HG02678 (cell line): ENCODE data around the gene DRD5.
"Not testable (repeated sequence)": the region's sequence is repeated elsewhere in the genome, so short reads cannot be mapped to it uniquely, and the experiment has no call there.

Experiments
- ATAC-seq: cut with Tn5 transposase; IDR thresholded peaks from one replicate; pipeline ENCODE4 v1.9.1; 2021; ENCODE audit warnings: mild to moderate bottlenecking, moderate library complexity; ENCODE audit not compliant: unreplicated experiment

DRD5 gene

DNA sequence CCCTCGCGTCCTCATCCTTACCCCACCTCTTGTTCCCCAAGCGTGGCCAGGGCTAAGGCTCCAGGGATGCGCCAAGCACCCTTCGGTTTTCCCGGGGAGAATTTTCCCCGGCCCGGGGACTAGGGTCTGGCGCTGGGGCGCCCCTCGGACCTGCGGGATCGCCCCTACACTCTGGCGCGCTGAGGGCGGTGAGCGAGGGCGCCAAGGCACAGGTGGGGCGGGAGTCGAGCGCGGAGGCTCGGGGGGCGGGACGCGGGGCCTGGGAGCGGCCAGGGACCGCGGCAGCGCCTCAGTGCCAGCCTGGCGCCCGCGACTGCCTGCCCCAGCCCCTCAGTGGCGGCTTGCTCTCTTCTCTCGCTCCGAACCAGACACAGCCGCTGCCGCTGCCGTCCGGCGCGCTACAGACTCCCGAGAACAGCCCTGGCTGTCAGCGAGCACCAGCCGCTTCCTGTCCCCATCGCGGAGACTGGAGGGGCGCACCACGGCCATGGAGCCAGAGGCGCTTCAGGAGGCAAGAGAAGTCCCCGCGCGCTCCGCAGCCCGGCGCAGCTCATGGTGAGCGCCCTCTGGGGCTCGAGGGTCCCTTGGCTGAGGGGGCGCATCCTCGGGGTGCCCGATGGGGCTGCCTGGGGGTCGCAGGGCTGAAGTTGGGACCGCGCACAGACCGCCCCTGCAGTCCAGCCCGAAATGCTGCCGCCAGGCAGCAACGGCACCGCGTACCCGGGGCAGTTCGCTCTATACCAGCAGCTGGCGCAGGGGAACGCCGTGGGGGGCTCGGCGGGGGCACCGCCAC lies at the start of gene DRD5:
Gene DRD5, plus strand, starts transcription at position 292 of the 793 bp plus-strand sequence. Its CDS starts 396 bp downstream, at position 688.
- ATAC-seq: no peak

DNA sequence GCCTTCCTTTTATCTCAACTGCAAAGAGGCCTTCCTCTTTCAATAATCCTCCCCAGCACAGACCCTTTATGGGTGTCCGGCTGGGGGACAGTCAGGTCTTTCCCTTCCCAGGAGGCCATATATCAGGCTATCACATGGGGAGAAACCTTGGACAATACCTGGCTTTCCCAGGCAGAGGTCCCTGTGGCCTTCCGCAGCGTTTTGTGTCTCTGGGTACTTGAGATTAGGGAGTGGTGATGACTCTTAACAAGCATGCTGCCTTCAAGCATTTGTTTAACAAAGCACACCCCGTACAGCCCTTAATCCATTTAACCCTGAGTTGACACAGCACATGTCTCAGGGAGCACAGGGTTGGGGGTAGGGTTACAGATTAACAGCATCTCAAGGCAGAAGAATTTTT lies 49.2 kb upstream of the DRD5 start:
- not testable (repeated sequence) for ATAC-seq

DNA sequence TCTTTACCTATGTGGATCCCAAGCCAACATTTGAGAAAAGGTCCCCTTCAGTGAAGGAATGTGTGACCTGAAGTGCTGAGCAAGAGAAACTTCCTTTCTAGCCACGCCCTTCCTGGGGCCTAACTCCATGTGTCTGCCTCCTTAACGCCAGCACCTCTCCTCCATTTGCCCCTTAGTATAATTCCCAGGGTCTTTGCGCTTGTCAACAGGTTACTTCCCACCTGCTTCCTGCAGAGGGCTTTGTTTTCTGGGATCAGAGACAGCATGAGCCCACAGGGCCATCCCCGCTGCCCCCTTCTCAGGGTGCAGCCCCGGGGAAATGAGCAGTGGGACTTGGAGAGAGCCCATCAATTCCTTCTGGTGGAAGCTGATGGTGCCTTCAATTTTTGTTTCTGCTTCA lies 45.9 kb upstream of the DRD5 start:
- ATAC-seq: no peak

DNA sequence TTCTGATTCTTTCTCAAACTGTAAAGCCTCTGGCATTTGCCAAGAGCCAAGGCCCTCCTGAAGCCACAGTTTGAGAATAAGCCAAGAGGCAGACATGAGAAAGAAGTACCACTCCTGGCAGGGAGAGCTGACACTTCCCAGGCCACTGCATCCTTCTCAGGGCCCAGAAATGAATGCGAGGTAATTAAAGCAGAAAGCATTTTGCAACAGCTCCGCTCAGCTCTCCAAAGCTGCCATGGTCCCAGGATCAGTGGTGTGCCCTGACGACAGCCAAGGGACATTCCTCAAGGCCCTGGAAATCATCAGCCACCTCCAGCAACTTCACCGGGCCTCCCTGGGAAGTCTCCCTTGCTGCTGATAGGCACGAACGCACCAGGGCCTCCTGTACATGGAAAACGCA lies 44.2 kb upstream of the DRD5 start:
- not testable (repeated sequence) for ATAC-seq

DNA sequence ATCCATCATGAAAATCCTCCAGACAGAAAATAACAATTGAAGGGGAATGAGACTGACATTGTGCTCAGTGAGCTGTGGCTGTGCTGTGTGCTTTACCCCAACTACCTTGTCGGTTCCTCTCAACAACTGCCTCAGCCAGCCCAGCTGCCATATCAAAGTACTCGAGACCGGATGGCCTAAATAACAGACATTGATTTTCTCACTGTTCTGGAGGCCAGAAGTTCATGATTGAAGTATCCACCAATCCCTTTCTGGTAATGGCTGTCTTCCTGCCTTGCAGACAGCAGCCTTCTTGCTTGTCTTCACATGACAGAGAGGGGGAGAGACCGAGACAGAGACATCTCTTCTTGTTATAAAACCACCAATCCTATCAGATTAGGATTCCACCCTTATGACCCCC lies 37.6 kb upstream of the DRD5 start:
- ATAC-seq: not testable (repeated sequence)

DNA sequence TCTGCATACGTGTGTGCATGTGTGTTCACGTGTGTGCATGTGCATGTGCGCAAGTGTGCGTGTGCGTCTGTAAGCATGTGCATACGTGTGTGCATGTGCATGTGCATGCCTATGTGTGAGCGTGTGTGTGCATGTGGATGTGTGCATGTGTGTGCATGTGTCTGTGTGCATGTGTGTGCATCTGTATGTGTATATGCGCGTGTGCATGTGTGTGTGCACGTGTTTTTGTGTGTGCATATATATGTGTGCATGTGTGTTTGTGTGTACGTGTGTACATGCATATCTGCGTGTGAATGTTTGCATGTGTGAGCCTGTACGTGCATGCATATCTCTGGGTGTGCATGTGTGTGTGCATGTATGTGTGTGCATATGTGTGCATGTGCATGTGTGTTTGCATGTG lies 35.7 kb upstream of the DRD5 start:
- ATAC-seq: no peak

DNA sequence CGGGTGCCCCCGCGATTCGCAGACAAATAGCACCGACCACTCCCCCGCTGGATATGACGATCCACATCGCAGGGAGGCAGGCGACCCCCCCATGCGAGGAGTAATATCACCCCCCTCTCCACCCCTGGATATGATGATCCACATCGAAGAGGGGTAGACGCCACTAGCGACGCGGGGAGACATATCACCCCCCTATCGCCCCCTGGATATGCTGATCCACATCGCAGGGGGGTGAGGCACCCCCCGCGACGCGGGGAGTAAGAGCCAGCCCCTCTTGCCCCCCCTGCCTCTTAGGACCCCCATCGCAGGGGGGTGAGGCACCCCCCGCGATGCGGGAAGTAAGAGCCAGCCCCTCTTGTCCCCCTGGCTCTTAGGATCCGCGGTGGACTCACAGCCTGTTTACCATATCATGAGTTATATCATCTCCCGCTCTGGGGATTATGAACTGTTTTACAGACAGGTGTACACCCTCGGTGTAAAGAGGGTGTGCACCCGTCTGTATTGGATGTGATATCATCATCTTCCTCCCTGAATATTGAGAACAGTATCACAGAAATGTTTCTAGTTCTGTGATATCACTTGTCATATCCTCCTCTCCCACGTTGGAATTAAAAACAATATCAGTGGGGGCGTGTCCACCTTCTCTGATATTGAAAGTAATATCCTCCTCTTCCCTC lies 22.7 kb upstream of the DRD5 start:
- no peak for ATAC-seq

DNA sequence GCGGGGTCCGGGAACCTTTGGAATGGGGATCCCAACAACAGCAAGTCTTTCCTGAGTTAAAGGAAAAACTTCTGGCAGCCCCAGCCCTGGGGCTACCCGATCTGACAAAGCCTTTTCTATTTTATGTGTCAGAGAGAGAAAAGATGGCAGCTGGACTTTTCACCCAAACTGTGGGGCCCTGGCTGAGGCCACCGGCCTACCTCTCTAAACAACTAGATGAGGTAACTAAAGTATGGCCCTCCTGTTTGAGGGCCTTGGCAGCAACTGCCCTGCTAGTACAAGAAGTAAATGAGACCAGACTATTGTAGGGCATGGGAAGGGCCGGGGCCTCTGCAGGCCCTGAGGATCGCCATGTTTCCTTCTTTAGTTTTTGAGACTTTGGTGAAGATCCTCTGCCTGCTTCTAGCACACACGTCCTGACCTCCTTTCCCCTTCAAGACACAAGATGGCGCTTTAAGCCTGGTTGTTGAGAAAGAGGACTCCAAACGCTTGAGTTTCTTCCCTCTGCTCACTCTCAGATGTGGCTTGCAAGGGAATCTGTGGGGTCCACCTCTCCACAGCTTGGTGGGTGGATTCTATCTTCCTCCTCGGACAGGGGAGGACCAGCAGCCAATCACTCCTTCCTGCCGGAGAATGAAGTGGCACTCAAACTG lies 18.5 kb upstream of the DRD5 start:
- no peak for ATAC-seq

DNA sequence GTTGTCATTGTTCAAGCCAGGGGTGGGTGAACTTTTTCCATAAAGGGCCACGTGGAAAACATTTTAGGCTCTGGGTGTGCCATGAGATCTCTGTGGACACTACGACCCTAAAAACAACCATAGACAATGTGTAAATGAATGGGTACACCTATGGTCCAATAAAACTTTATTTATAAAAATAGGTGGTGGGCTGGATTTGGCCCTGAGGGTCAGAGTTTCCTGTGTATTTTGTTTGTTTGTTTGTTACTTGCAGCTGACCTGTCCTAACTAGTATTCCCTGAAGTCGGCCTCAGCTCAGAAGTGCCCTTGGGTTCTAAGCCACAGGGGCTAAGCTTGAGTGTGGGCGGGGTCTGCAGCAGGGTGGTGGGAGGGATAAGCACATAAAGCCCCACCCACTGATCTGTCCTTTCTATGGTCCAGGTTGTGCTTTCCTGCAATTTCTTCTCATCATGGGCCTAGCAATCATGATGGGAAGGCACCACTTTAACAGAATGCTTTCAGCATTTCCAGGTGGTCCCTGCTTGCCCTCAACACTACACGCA lies 17.2 kb upstream of the DRD5 start:
- no peak for ATAC-seq

DNA sequence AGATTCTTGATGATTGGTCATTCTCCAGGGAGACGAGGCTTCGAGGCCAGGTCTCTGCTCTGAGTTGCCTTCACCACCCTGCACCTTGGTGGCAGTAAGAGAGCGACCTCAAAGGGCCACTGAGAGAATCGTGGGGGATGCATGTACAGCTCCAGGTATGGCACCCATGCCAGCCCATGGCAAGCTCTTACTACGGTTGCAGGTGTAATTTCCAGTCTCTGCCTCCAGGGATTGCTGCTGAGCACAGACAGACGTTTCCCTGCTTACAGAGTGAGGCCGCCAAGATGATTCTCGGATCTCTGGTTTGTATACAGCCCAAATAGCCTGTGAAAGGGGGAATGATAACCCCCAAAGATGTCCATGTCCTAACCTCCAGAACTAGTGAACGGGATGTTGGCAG lies 16.3 kb upstream of the DRD5 start:
- ATAC-seq: no peak

DNA sequence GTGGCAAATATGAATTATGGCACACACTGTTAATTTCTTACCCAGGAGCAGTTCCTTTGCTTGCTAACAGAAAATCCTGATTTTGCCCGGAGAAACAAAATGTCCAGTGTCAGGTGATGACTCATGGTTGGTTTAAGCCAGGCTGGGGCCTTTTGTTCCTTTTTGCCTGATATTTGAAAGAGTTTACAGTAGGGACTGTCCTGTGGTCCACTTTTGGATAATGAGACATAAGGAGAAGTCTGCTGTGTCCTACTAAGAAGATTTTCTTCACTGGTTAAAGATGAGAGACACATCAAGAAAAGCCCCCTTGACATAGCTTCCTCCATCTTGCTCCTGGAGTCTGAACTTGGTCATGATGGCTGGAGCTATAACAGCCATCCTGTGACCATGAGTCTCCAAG lies 12.1 kb upstream of the DRD5 start:
- ATAC-seq: no peak

DNA sequence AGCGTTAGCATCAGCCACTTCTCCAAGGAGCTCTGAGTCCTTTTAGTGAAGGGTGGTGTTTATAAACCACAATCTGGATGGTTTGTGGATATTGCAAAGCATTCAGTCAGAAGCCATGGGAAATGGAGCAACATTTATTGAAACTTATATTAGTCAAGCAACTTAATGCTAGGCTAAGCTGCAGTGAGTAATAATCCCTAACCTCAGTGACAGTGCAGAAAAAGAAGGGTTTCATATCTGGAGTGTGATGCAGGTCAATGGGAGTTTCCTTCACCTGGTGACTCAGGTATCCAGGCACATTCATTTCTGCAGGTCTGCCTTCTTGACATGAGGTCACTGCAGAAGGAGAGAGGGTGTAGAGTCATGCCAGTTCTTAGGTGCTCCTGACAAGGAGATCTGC lies 10.4 kb upstream of the DRD5 start:
- ATAC-seq: no peak

DNA sequence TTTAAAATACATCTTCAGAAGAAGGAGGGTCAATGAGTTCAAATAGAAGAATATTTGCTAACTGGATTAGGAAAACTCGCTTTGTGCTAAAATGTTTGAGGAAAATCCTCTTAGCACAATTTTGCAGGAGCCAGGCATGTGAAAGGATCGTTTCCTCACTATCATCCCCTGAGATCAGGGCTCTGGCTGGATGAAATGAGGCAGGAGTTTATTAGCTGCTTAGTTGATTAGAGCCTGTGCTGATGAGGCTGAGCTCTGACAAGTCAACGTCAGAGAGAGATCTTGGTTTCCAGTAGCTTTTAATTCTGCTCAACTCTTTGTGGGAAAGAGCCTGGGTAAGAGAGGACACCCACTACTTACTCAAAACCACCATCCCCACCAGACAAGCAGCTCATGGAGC lies 8.0 kb upstream of the DRD5 start:
- ATAC-seq: no peak

DNA sequence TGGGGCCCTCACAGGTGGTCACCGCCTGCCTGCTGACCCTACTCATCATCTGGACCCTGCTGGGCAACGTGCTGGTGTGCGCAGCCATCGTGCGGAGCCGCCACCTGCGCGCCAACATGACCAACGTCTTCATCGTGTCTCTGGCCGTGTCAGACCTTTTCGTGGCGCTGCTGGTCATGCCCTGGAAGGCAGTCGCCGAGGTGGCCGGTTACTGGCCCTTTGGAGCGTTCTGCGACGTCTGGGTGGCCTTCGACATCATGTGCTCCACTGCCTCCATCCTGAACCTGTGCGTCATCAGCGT lies 652 bp downstream of the DRD5 start:
- ATAC-seq: no peak

DNA sequence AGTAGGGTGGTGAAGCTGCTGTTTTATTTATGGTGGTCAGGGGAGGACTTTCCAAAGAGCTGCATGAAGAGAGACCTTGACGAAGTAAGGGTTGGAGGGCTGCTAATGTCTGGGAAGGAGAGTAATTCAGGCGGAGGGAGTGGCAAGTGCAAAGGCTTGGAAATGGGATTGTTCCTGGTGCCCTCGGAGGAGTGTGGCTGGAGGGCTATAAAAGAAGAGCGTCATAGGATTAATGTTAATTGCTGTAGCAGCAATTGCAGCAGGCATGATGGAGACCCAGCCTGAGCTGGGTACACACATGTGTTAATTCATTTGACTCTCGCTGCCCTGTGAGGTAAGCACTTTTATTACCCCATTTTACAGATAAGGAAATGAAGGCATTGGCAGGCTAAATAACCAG lies 4.5 kb downstream of the DRD5 start:
- not testable (repeated sequence) for ATAC-seq

DNA sequence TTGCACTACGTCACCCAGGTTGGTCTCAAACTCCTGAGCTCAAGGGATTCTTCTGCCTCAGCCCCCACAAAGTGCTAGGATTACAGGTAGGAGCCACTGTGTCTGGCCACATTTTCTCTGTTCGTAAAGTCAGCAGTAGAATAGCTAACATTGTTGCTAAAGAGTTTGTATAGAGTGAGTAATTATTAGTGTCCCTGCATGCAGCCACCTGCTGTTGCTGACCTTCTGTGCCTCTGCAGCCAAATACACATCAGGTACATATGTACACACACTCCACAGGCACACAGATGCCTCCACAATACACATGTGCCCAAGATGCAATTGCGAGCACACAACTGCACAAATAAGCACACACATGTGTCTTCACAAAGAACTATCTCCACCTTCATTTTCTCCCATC lies 10.9 kb downstream of the DRD5 start:
- ATAC-seq: no peak

DNA sequence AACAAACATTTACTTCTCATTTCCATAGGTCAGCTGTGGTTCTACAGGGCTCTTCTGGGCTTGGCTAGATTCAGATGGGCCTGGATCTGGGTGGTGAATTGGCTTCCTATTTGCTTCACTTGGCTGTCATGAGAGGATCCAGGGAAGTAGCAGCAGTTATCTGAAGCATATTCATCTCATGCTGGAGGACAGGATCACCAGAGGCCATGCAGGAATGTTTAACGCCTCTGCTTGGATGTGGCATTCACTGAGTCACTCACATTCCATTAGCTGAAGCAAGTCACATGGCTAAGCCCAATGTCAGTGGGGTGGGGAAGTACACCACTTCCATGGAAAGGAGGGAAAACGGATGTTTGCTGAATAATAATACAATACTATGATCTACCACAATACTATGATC lies 15.2 kb downstream of the DRD5 start:
- not testable (repeated sequence) for ATAC-seq

DNA sequence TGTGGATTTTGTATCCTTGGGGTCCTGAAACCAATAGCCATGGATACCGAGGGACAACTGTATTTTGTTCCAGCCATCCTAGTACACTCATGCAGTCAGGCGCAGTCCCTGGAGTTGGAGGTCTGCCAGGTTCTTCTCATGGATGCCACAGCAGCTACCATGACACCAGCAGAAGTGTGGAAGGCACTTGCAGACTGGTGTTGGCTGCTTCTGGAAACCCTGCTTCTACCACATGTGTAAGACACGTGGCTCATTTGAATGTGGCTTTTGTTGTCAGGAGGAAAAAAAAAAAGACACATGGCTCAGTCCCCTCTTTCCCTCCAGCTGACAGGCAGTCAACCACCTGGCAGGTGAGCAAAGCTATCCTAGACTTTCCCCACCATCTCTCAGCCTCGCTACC lies 19.4 kb downstream of the DRD5 start:
- no peak for ATAC-seq

DNA sequence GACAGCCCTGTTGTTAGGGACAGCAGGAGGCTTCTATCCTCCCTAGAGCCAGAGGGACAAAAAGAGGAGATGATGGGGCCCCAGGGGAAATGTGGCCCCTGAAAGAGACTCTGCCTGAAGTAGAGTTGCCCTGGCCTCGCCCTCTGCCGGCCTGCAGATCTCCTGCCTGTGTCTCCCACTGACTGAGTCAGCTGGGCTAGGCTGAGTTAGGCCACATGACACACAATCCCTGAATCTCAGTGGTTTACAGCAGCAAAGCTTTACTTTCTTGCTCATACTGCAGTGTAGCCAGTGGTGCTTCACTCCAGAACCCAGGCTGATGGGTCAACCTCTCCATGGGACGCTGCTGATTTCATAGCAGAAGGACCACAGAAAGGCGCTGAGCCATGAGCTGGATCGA lies 23.5 kb downstream of the DRD5 start:
- no peak for ATAC-seq

DNA sequence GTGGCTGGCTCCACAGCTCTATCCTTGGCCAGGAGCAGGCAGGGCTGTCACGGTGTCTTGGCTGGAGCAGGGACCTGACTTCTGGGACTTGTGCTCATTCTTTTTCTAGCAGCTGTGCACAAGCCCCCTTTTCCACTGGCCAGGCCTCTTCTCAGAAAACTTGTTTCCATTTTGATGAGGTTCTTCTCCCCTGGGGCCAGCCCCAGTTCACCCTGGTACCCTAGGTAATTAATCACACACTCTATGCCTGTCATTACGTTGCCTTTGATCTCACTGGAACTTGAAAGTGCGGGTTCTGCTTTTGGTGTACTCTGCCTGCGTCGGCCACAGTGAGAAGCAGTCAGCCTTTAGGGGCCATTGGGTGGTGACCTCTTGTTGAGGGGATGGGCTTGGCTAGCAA lies 26.6 kb downstream of the DRD5 start:
- no peak for ATAC-seq

DNA sequence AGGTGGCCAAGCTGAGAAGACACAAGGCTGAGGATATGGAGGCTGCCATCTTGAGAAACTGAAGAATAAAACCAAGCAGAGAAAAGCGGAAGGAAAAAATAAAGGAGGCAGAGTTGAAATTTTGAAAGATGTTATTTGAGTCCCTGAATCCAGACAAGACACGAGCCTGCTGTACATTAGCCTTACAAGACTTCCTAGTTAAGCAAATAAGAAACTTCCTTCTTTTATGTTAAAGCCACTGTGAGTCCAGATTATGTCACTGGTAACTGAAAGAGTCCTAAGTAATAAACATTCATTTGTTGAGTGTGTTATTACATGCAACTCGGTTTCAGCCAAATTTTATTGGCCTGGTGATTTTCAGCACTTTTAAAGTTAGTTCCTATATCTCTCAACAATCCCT lies 30.4 kb downstream of the DRD5 start:
- no peak for ATAC-seq
